ENCODE measurements around the gene ALK.
A peak's percentile ranks its signal among the peaks of the same experiment; 100 is the strongest.

GRCh38 chr2:29923110-29923721 is 1.8 kb upstream of the ALK start:
- peak; percentile 66 to 84 (median 75) for TF ChIP-seq CTCF (IDR thresholded peaks at IDR 0.05)
- TF ChIP-seq POLR2A (IDR thresholded peaks at IDR 0.05), result no peak

Data from thyroid gland (tissue), 4 donors.